Measurements from ENCODE around the gene SOX14. TPM values are rescaled to one million over a fixed set of nuclear protein-coding genes. Genes with fewer than 3 reads are reported as not detected.

The SOX14 gene
- total RNA-seq, 2 experiments from 2014 or later: not detected

DNA sequence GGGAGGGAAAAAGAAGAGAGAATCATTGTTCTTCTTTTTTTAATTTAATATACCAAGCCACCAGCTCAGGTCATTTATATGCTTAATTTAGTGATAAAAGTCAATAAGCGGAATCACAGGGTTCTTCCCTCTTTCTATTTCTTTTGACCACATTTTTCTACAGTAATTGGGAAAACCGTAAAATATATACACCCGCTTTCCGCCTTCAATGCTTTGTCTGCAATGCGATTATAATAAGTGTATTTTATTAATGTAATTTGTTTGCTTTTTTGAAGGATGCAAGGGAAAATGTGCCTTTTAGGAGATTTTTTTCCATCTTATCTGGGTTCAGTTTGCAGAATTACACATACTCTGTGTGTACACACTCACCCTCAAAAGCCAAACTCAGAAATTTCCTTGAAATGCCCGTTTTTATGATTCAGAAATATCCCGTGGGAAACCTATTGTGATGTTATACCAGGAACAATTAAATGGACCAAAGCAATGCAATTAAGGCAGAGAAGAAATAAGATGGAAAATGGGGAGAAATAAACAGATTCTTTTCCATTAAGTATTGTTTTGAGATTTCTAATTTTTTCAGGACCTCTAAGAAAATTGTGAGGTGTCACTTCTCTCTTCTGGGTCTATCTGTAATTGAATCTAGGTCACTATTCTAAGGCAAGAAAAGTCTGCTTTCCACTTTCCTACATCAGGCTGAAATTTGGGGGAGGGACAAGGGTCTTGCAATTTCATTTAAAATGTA, 8.3 kb downstream of the SOX14 start:
- ATAC-seq (no peak), DNase-seq (no peak)
- Mint-ChIP-seq H3K4me1 (peaks cover 8% of the 10 kb centered on the region), H3K27me3 (peaks cover 80% of the 10 kb centered on the region), H3K36me3 (peaks cover 5% of the 10 kb centered on the region), H3K9me3 (ENCODE audit: low read depth) (no peaks in the 10 kb centered on the region), H3K4me3 (no peak overlapping the region), H3K27ac (no peak overlapping the region)
- CTCF ChIA-PET: no interaction called here

DNA sequence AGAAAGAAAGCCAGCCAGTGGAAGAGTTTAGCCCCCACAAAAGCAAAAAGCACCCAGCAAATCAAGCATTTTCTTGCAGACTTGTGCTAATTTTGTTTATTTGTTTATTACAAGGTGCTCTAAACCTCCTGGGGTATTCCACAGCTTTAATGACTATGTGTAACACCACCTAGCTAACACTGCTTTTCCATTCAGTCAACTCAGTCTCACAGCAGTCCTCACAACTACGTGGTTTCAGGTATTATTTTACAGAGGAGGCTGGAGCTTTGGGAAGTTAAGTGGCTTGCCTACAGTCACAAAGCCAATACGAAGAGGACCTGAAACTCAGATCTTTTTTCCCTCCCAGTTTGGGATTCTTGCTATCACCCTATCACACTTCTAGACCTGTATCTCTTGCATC, 14.8 kb downstream of the SOX14 start:
- H3K4me1 Mint-ChIP-seq: no peaks in the 10 kb centered on the region
- H3K27me3 Mint-ChIP-seq: peaks cover 26% of the 10 kb centered on the region
- ATAC-seq (no peak), DNase-seq (no peak)
- no peak overlapping the region for H3K4me3 Mint-ChIP-seq
- H3K27ac Mint-ChIP-seq: no peak overlapping the region
- H3K36me3 Mint-ChIP-seq: no peaks in the 10 kb centered on the region
- no peaks in the 10 kb centered on the region for H3K9me3 Mint-ChIP-seq (ENCODE audit: low read depth)
- CTCF ChIA-PET: no interaction called here

GRCh38 chr3:137787529-137787928, 23.4 kb downstream of the SOX14 start:
- CTCF ChIA-PET: no interaction called here
- no peak for DNase-seq
- Mint-ChIP-seq H3K4me1 (no peaks in the 10 kb centered on the region), H3K36me3 (no peaks in the 10 kb centered on the region), H3K27ac (no peak overlapping the region), H3K9me3 (ENCODE audit: low read depth) (no peaks in the 10 kb centered on the region), H3K27me3 (no peaks in the 10 kb centered on the region), H3K4me3 (no peak overlapping the region)
- no peak for ATAC-seq

GRCh38 chr3:137789236-137789635, 25.1 kb downstream of the SOX14 start:
- H3K36me3 Mint-ChIP-seq: no peaks in the 10 kb centered on the region
- no peaks in the 10 kb centered on the region for H3K4me1 Mint-ChIP-seq
- H3K27me3 Mint-ChIP-seq: no peaks in the 10 kb centered on the region
- no peak for DNase-seq
- no peak overlapping the region for H3K27ac Mint-ChIP-seq
- no peaks in the 10 kb centered on the region for H3K9me3 Mint-ChIP-seq (ENCODE audit: low read depth)
- no peak for ATAC-seq
- H3K4me3 Mint-ChIP-seq: no peak overlapping the region
- CTCF ChIA-PET: no interaction called here

GRCh38 chr3:137792626-137793271, 28.6 kb downstream of the SOX14 start:
- Mint-ChIP-seq H3K4me3 (no peak overlapping the region), H3K36me3 (no peaks in the 10 kb centered on the region), H3K27me3 (no peaks in the 10 kb centered on the region), H3K27ac (no peak overlapping the region), H3K4me1 (no peaks in the 10 kb centered on the region), H3K9me3 (ENCODE audit: low read depth) (no peaks in the 10 kb centered on the region)
- ATAC-seq: no peak
- no peak for DNase-seq
- CTCF ChIA-PET: interaction anchor here (1.3 kb wide), 1 partner anchor 83 kb away, joined by 3 read pairs; no protein-coding TSS in a partner anchor

GRCh38 chr3:137796993-137797392, 32.9 kb downstream of the SOX14 start:
- no peaks in the 10 kb centered on the region for H3K36me3 Mint-ChIP-seq
- H3K27ac Mint-ChIP-seq: no peak overlapping the region
- CTCF ChIA-PET: no interaction called here
- no peak overlapping the region for H3K4me3 Mint-ChIP-seq
- ATAC-seq: no peak
- no peaks in the 10 kb centered on the region for H3K4me1 Mint-ChIP-seq
- DNase-seq: no peak
- H3K27me3 Mint-ChIP-seq: no peaks in the 10 kb centered on the region
- no peaks in the 10 kb centered on the region for H3K9me3 Mint-ChIP-seq (ENCODE audit: low read depth)

DNA sequence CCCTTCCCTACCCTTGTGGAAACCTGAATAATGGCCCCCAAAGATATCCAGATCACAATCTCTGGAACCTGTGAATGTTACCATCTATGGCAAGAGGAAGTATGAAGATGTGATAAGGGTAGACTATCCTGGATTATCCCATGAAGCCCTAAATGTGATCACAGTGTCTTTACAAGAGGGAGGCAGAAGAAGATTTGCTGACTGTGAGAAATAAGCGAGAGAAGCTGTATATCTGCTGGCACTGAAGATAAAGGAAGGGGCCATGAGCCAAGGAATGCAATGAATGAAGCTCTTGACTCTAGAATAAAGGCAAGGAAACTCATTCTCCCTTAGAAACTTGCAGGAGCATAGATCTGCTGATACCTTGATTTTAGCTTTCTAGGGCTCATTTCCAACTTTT, 39.1 kb downstream of the SOX14 start:
- CTCF ChIA-PET: no interaction called here
- no peak overlapping the region for H3K4me3 Mint-ChIP-seq
- no peaks in the 10 kb centered on the region for H3K36me3 Mint-ChIP-seq
- H3K27ac Mint-ChIP-seq: no peak overlapping the region
- ATAC-seq (no peak), DNase-seq (no peak)
- H3K4me1 Mint-ChIP-seq: no peaks in the 10 kb centered on the region
- no peaks in the 10 kb centered on the region for H3K27me3 Mint-ChIP-seq
- no peaks in the 10 kb centered on the region for H3K9me3 Mint-ChIP-seq (ENCODE audit: low read depth)

DNA sequence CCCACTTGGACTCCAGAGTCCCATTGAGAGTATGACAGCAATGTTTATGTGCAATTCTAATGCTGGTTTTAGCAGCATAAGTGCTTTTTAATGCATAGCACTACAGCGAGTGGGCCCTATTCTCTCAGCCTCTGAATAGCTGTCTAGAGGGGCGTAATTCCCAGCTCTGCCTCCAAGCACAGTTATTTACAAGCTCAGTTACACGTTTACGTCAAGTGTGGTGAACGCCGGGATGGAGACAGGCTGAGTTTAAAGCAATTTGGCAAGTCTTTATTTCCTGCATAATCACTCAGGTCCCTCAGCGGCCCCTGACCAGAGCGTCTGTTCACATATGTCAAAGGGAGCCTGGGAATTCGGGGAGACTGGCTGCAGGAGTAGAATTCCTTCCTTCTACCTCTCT, 43.9 kb downstream of the SOX14 start:
- H3K27me3 Mint-ChIP-seq: no peaks in the 10 kb centered on the region
- no peak for ATAC-seq
- no peak for DNase-seq
- H3K9me3 Mint-ChIP-seq (ENCODE audit: low read depth): no peaks in the 10 kb centered on the region
- H3K36me3 Mint-ChIP-seq: no peaks in the 10 kb centered on the region
- no peak overlapping the region for H3K4me3 Mint-ChIP-seq
- CTCF ChIA-PET: no interaction called here
- no peaks in the 10 kb centered on the region for H3K4me1 Mint-ChIP-seq
- no peak overlapping the region for H3K27ac Mint-ChIP-seq

DNA sequence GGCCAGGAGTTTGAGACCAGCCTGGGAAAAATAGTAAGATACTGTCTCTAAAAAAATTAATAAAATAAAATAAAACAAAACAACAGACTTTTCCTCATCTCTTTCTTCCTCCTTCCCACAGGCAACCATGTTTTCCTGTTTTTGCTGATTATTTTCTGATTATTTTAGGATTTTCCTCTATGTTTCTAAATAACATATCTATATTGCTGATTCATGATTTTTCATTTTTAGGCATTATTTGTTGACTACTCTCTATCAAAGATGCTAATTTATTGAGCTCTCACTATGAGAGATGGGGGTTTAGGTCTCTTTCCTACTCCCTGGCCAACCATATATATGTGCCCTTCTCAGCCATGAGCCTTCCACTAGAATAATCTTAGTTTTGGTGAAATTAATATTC, 45.4 kb downstream of the SOX14 start:
- CTCF ChIA-PET: no interaction called here
- DNase-seq: no peak

DNA sequence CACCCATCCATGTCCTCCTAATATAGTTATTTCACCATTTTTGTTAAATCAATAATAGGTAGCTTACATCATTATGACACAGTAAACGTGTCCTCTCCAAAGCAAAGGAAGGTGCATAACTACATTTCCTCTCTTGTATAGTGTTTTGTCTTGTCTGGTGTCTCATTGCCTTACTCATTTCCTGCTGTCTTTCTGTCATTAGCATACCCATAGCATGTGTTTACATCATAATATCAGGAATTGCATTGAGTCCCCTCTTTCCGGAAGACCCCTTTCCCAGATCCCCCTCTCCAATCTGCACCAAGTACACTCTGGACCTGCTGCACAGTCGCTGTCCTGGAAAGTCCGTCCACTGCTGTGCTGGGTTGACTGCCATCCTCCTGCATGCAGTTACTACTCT, 47.9 kb downstream of the SOX14 start:
- DNase-seq (no peak), ATAC-seq (no peak)
- no peaks in the 10 kb centered on the region for H3K27me3 Mint-ChIP-seq
- no peaks in the 10 kb centered on the region for H3K36me3 Mint-ChIP-seq
- CTCF ChIA-PET: no interaction called here
- no peaks in the 10 kb centered on the region for H3K9me3 Mint-ChIP-seq (ENCODE audit: low read depth)
- H3K4me1 Mint-ChIP-seq: no peaks in the 10 kb centered on the region
- no peak overlapping the region for H3K27ac Mint-ChIP-seq
- H3K4me3 Mint-ChIP-seq: no peak overlapping the region

More for the DNA sequence above, 45.4 kb downstream of the SOX14 start:
- Mint-ChIP-seq H3K27me3 (no peaks in the 10 kb centered on the region), H3K4me1 (no peaks in the 10 kb centered on the region), H3K36me3 (no peaks in the 10 kb centered on the region), H3K9me3 (ENCODE audit: low read depth) (no peaks in the 10 kb centered on the region), H3K4me3 (no peak overlapping the region), H3K27ac (no peak overlapping the region)
- ATAC-seq: no peak

DNA sequence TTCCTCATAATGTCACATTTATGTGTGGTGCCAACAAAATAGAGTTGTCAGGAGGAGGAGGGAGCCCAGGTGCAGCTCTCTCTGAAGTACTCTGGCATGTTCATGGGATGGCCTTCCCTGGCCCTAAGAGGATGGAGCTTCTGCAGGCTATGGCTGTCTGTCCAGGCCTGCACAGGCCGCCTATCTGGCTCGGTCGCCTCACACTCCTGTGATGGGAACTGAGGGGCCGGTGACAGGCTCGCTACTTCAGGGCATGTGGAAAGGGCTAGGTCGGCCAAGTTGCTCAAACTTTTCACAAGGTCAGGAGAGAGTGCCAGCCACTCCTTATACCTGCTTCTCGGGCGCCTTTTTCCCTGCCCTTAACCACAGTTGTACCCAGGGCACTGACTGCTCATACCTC, 51.1 kb downstream of the SOX14 start:
- Mint-ChIP-seq H3K36me3 (no peaks in the 10 kb centered on the region), H3K4me1 (no peaks in the 10 kb centered on the region)
- CTCF ChIA-PET: no interaction called here

More for the DNA sequence above, 51.1 kb downstream of the SOX14 start:
- no peak overlapping the region for H3K4me3 Mint-ChIP-seq
- no peaks in the 10 kb centered on the region for H3K27me3 Mint-ChIP-seq
- DNase-seq: no peak
- no peak overlapping the region for H3K27ac Mint-ChIP-seq
- no peaks in the 10 kb centered on the region for H3K9me3 Mint-ChIP-seq (ENCODE audit: low read depth)
- ATAC-seq: no peak

Other genes starting within 250 kb of the SOX14 start
- not detected for gene CLDN18, start 245.8 kb downstream of the SOX14 start, total RNA-seq

Measured in activated CD8-positive, alpha-beta memory T cell treated with anti-CD3 and anti-CD28 coated beads, Interleukin-2, amount 10 ng/mL, durations not matched to agents 7 days and 5 days (primary cell).